K562 (cell line): ENCODE measurements around the gene FAM53B. TPM values are rescaled to one million over a fixed set of nuclear protein-coding genes. Genes with fewer than 3 reads are reported as not detected.

Experiments used
- ATAC-seq: fragments of 200-7000 bp; cut with Tn5 transposase; 3 replicates; pipeline ENCODE4 v1.9.1; 2020; ENCODE audit warnings: moderate library complexity
- BruUV-seq: library from RNA; stranded (reverse); fragments of 400-500 nt; replicated peaks from 2 replicates; lab custom pipeline; 2021; lab: Mats Ljungman, UMichigan
- CTCF ChIA-PET: fragments of 300-600 bp; formaldehyde crosslinking; extraction: SDS; loops from one replicate; lab custom pipeline; 2021; ENCODE audit warnings: low intra/inter-chr PET ratio; lab: Yijun Ruan, JAX
- POLR2A ChIA-PET: fragments of 300-600, 350-650 bp; sonication (Branson Sonifier 250); formaldehyde crosslinking; extraction: SDS; loops from one replicate; lab custom pipeline; 2021; ENCODE audit warnings: antibody characterized with exemption, inconsistent platforms; lab: Yijun Ruan, JAX
- DNase-seq, 4 experiments: peaks; one replicate each; pipeline versions ENCODE4 v3.0.0 to v3.0.0-alpha.2; 2011 to 2018; ENCODE audit warnings: low spot score in 3 of 4, mixed read lengths in 3 of 4; ENCODE audit errors: extremely low read depth in 1 of 4
- FAIRE-seq: peaks from 2 replicates; lab custom pipeline; 2011; peaks lifted over from hg19 to GRCh38; lab: Jason Lieb, UNC
- H2AFZ ChIP-seq: 2 replicates; pipeline ENCODE4 v1.6.0; 2011; ENCODE audit warnings: low read depth, low read length, control low read depth, inconsistent platforms
- H3K27ac ChIP-seq: fragments of 200-600 bp; 3 replicates; pipeline ENCODE4 v1.8.0; 2011; ENCODE audit warnings: low read depth, mild to moderate bottlenecking, control low read depth, inconsistent platforms, low read length, moderate library complexity, mixed read lengths; ENCODE audit errors: extremely low read depth
- H3K27me3 ChIP-seq, 2 experiments: fragments of 300-600 bp in 1 of 2; 2 replicates in 1 of 2; 3 replicates in 1 of 2; pipeline versions ENCODE4 v1.6.0 to v1.8.0; 2011; ENCODE audit warnings: inconsistent platforms in 2 of 2, low read length in 2 of 2, mild to moderate bottlenecking in 1 of 2, mixed read lengths in 1 of 2, moderate library complexity in 1 of 2; ENCODE audit not compliant: control insufficient read depth in 2 of 2, insufficient read depth in 2 of 2
- H3K36me3 ChIP-seq: fragments of 300-600 bp; 3 replicates; pipeline ENCODE4 v1.8.0; 2011; ENCODE audit warnings: mild to moderate bottlenecking, low read length, inconsistent platforms; ENCODE audit not compliant: control insufficient read depth, insufficient read depth
- H3K4me1 ChIP-seq, 2 experiments: fragments of 200-600 bp in 1 of 2; replicated peaks in 1 of 2; 2 replicates in 1 of 2; 3 replicates in 1 of 2; pipeline versions ENCODE4 v1.5.1 to v1.8.0; 2011; ENCODE audit warnings: inconsistent platforms in 2 of 2, low read length in 2 of 2, mild to moderate bottlenecking in 1 of 2, mixed read lengths in 1 of 2, moderate library complexity in 1 of 2; ENCODE audit not compliant: control insufficient read depth in 2 of 2, insufficient read depth in 2 of 2
- H3K4me2 ChIP-seq: 2 replicates; pipeline ENCODE4 v1.6.1; 2011; ENCODE audit warnings: low read length, control low read depth, inconsistent platforms, mixed read lengths; ENCODE audit not compliant: insufficient read depth
- H3K4me3 ChIP-seq: fragments of 200-600 bp; sonication (generic), shearing (Covaris generic); 2 replicates; pipeline ENCODE4 v1.5.1; 2016; ENCODE audit warnings: control low read depth, inconsistent platforms
- H3K79me2 ChIP-seq: fragments of 200-600 bp; 3 replicates; pipeline ENCODE4 v1.8.0; 2011; ENCODE audit warnings: low read length, inconsistent platforms; ENCODE audit not compliant: control insufficient read depth, insufficient read depth
- H3K9ac ChIP-seq, 2 experiments: 2 replicates each; pipeline versions ENCODE4 v1.6.0 to v1.6.1; 2011; ENCODE audit warnings: low read depth in 2 of 2, low read length in 2 of 2, control low read depth in 1 of 2, inconsistent platforms in 1 of 2, mild to moderate bottlenecking in 1 of 2, mixed read lengths in 1 of 2; ENCODE audit not compliant: insufficient read depth in 1 of 2
- H3K9me1 ChIP-seq: one replicate; pipeline ENCODE4 v1.6.0; 2011; ENCODE audit warnings: inconsistent platforms, mild to moderate bottlenecking, low read length, moderate library complexity; ENCODE audit not compliant: control insufficient read depth, insufficient read depth
- H3K9me3 ChIP-seq: replicated peaks from 2 replicates; pipeline ENCODE4 v1.5.1; 2011; ENCODE audit warnings: low read depth, low read length, inconsistent platforms; ENCODE audit not compliant: control insufficient read depth, insufficient read depth
- H4K20me1 ChIP-seq: replicated peaks from 2 replicates; pipeline ENCODE4 v1.6.1; 2011; ENCODE audit warnings: low read length, inconsistent platforms, mixed read lengths; ENCODE audit not compliant: control insufficient read depth, insufficient read depth
- CTBP1 ChIP-seq: fragments of 450-650 bp; IDR thresholded peaks from 2 replicates; pipeline ENCODE4 v1.6.1; 2016; ENCODE audit warnings: borderline replicate concordance
- EGR1 ChIP-seq: fragments of 450-650 bp; conservative IDR thresholded peaks from 2 replicates; pipeline ENCODE4 v1.6.1; 2017; ENCODE audit warnings: mild to moderate bottlenecking
- ESRRB ChIP-seq: fragments of 250-450 bp; sonication (Bioruptor Pico); IDR thresholded peaks from 2 replicates; pipeline ENCODE4 v1.5.0; 2020; ENCODE audit warnings: mild to moderate bottlenecking, moderate library complexity, borderline replicate concordance
- FOXP4 ChIP-seq: sonication (generic); formaldehyde crosslinking; IDR thresholded peaks from 2 replicates; pipeline ENCODE4 v1.8.0; 2022; ENCODE audit warnings: mild to moderate bottlenecking, missing genetic modification reagents, borderline replicate concordance
- GTF2E2 ChIP-seq: fragments of 200-800 bp; sonication (Bioruptor generic); IDR thresholded peaks from 2 replicates; pipeline ENCODE4 v1.6.1; 2016; ENCODE audit warnings: missing genetic modification characterization, missing compliant biosample characterization
- JUN ChIP-seq, 2 experiments: sonication (generic) in 1 of 2; formaldehyde crosslinking in 1 of 2; IDR thresholded peaks; 2 replicates each; pipeline versions ENCODE4 v1.6.1 to v1.8.0; 2012 to 2022; ENCODE audit warnings: borderline replicate concordance in 2 of 2, mild to moderate bottlenecking in 2 of 2, improper control_type of control experiment in 1 of 2, low read depth in 1 of 2, low read length in 1 of 2, missing genetic modification reagents in 1 of 2
- KLF13 ChIP-seq: fragments of 450-650 bp; IDR thresholded peaks from 2 replicates; pipeline ENCODE4 v1.6.1; 2016; ENCODE audit warnings: missing genetic modification characterization, low read depth, mild to moderate bottlenecking, missing compliant biosample characterization, moderate library complexity, borderline replicate concordance
- MAFG ChIP-seq: fragments of 450-650 bp; conservative IDR thresholded peaks from 2 replicates; pipeline ENCODE4 v1.6.1; 2016; ENCODE audit warnings: missing genetic modification characterization, missing compliant biosample characterization
- MAX ChIP-seq: sonication (generic); formaldehyde crosslinking; IDR thresholded peaks from 2 replicates; pipeline ENCODE4 v1.9.0; 2022; ENCODE audit warnings: mild to moderate bottlenecking, missing genetic modification reagents
- NCOR1 ChIP-seq: fragments of 450-650 bp; IDR thresholded peaks from 2 replicates; pipeline ENCODE4 v1.6.1; 2016; ENCODE audit warnings: mild to moderate bottlenecking, moderate library complexity
- OTX1 ChIP-seq: fragments of 450-650 bp; formaldehyde crosslinking; IDR thresholded peaks from 2 replicates; pipeline ENCODE4 v1.4.0; 2022; ENCODE audit warnings: mild to moderate bottlenecking
- POLR2AphosphoS5 ChIP-seq: IDR thresholded peaks from 2 replicates; pipeline ENCODE4 v1.6.1; 2011; ENCODE audit warnings: mild to moderate bottlenecking, low read depth, low read length, moderate library complexity; ENCODE audit not compliant: control insufficient read depth, insufficient read depth
- STAT5A ChIP-seq: IDR thresholded peaks from 2 replicates; pipeline ENCODE4 v1.6.1; 2012; ENCODE audit warnings: low read length, inconsistent platforms, borderline replicate concordance
- TAL1 ChIP-seq: fragments of 450-650 bp; IDR thresholded peaks from 2 replicates; pipeline ENCODE4 v1.6.1; 2016; ENCODE audit warnings: mild to moderate bottlenecking
- ZC3H4 ChIP-seq: sonication (generic); formaldehyde crosslinking; IDR thresholded peaks from 2 replicates; pipeline ENCODE4 v1.9.0; 2021; ENCODE audit warnings: missing genetic modification reagents, borderline replicate concordance
- WGBS: fragments of 100-300 bp; shearing (Covaris generic); methylation state at CpG from one replicate; pipeline ENCODE4 v1.1.6; 2016; ENCODE audit warnings: low coverage, mixed read lengths; ENCODE audit not compliant: insufficient coverage; ENCODE audit errors: missing lambda C conversion rate; 5-methylcytosine and 5-hydroxymethylcytosine counted together
- in situ Hi-C: fragments of 300-500 bp; cut with MboI; formaldehyde crosslinking; loops from 4 replicates; pipeline ENCODE4 v1.15.0; 2018; ENCODE audit warnings: inconsistent platforms, mixed read lengths
- intact Hi-C: fragments of 100-400 bp; cut with micrococcal nuclease; formaldehyde crosslinking; loops from 2 replicates; pipeline ENCODE4 v1.14.2; 2022
- polyA plus RNA-seq, 8 experiments: library from polyadenylated mRNA; depleted of rRNA in 4 of 8; stranded (reverse) in 5 of 8; unstranded in 3 of 8; fragments of >200 nt; fragmentation: Nextera tagmentation in 2 of 8; fragmentation: Illumina TruSeq in 1 of 8; extraction: Ambion mirVana in 2 of 8; extraction: Trizol in 1 of 8; gene quantifications; 2 replicates each; pipeline versions ENCODE4 v1.2.1 to v1.2.3, GENCODE V29; 2011 to 2014; ENCODE audit warnings: inconsistent platforms in 1 of 8, missing spikeins in 1 of 8
- total RNA-seq, 7 experiments: library from RNA; depleted of rRNA in 6 of 7; stranded (reverse); fragments of >200 nt in 6 of 7; fragmentation: Illumina TruSeq in 2 of 7; extraction: Trizol in 2 of 7; gene quantifications; 2 replicates each; pipeline versions ENCODE4 v1.2.1 to v1.2.3, GENCODE V29; 2011 to 2021; ENCODE audit warnings: low replicate concordance in 1 of 7
- TF ChIP-seq, protein P1 (sequence below): fragments of 450-650 bp; IDR thresholded peaks from 2 replicates; pipeline ENCODE4 v1.6.1; 2014; ENCODE audit warnings: low read depth, mild to moderate bottlenecking, moderate library complexity, borderline replicate concordance
- TF ChIP-seq, protein P2 (sequence below): sonication (generic); formaldehyde crosslinking; IDR thresholded peaks from 2 replicates; pipeline ENCODE4 v1.8.0; 2022; ENCODE audit warnings: missing genetic modification reagents, mild to moderate bottlenecking, borderline replicate concordance

FAM53B gene
- total and polyA plus RNA-seq, 9 of the 15 experiments (the other 6 are each of a cell fraction or from before 2014, with no cell fraction given): 0.03 to 16.5 (median 5.0) TPM

- H3K27ac ChIP-seq: no peak overlapping the region
- DNase-seq (no peak), FAIRE-seq (no peak), ATAC-seq (no peak)
- POLR2A ChIA-PET: interaction anchor here (0.6 kb wide), 2 partner anchors 24 to 56 kb away, joined by 3 read pairs; no protein-coding TSS in a partner anchor
- no peak overlapping the region for H3K4me3 ChIP-seq
- no peaks in the 10 kb centered on the region for H3K27me3 ChIP-seq
- in situ Hi-C loops (no loop called here), intact Hi-C loops (no loop called here)
- CTCF ChIA-PET: no interaction called here
- H3K4me2 ChIP-seq: no peak overlapping the region
- H4K20me1 ChIP-seq: peaks cover 4% of the 10 kb centered on the region; the same call in 1 of the 2 replicates
- peaks cover 3% of the 10 kb centered on the region; the same call in 1 of the 3 replicates for H3K36me3 ChIP-seq
- H3K79me2 ChIP-seq: peaks cover 9% of the 10 kb centered on the region; the same call in 2 of the 3 replicates
- H3K9me1 ChIP-seq: no peaks in the 10 kb centered on the region
- no peaks in the 10 kb centered on the region; the same call in 1 of the 2 replicates for H3K9me3 ChIP-seq
- 88% methylated on average over 5 of the region's 14 CpGs for WGBS
- BruUV-seq: no TSS peak
- H3K9ac ChIP-seq: no peak overlapping the region; a peak in 1 of 4 replicates
- no peak overlapping the region for H2AFZ ChIP-seq
- H3K4me1 ChIP-seq: peaks cover 21 to 42% of the 10 kb centered on the region in 2 experiments
- TF ChIP-seq ESRRB (CRISPR knock-in tag) (no peak), POLR2AphosphoS5 (no peak), OTX1 (CRISPR knock-in tag) (no peak), ZC3H4 (CRISPR knock-in tag) (no peak), GTF2E2 (tag) (no peak), NCOR1 (no peak), MAFG (tag) (no peak), TAL1 (no peak), STAT5A (no peak), CTBP1 (no peak), FOXP4 (CRISPR knock-in tag) (no peak), EGR1 (no peak), JUN (IDR thresholded peaks at IDR 0.05; ENCODE audit: borderline replicate concordance, low read depth, low read length) (no peak), JUN (CRISPR knock-in tag; IDR thresholded peaks at IDR 0.05; ENCODE audit: borderline replicate concordance) (no peak), KLF13 (no peak), MAX (CRISPR knock-in tag) (no peak)
- TF ChIP-seq, protein P1, sequence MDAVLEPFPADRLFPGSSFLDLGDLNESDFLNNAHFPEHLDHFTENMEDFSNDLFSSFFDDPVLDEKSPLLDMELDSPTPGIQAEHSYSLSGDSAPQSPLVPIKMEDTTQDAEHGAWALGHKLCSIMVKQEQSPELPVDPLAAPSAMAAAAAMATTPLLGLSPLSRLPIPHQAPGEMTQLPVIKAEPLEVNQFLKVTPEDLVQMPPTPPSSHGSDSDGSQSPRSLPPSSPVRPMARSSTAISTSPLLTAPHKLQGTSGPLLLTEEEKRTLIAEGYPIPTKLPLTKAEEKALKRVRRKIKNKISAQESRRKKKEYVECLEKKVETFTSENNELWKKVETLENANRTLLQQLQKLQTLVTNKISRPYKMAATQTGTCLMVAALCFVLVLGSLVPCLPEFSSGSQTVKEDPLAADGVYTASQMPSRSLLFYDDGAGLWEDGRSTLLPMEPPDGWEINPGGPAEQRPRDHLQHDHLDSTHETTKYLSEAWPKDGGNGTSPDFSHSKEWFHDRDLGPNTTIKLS: no peak
- TF ChIP-seq, protein P2, sequence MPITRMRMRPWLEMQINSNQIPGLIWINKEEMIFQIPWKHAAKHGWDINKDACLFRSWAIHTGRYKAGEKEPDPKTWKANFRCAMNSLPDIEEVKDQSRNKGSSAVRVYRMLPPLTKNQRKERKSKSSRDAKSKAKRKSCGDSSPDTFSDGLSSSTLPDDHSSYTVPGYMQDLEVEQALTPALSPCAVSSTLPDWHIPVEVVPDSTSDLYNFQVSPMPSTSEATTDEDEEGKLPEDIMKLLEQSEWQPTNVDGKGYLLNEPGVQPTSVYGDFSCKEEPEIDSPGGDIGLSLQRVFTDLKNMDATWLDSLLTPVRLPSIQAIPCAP: no peak
Measured at GRCh38 chr10:124637091-124637700, 107.0 kb downstream of the FAM53B start.
